Mammary epithelial cell (primary cell): ENCODE data around the gene GNG13.

Source experiments
- CTCF ChIP-seq, 2 donors: IDR thresholded peaks in 1 of 2; conservative IDR thresholded peaks in 1 of 2; 2 replicates each; pipeline ENCODE4 v1.5.1; 2011 to 2012; ENCODE audit warnings: inconsistent platforms in 2 of 2, low read length in 2 of 2, mild to moderate bottlenecking in 2 of 2, control low read depth in 1 of 2, low read depth in 1 of 2; ENCODE audit not compliant: insufficient read depth in 1 of 2; ENCODE audit errors: extremely low read depth in 1 of 2
- EZH2 ChIP-seq: IDR thresholded peaks from 2 replicates; pipeline ENCODE4 v1.6.1; 2012; ENCODE audit warnings: low read length, inconsistent platforms, borderline replicate concordance

GRCh38 chr16:796296-797119, 4.0 kb downstream of the GNG13 start:
- no peak for TF ChIP-seq CTCF (conservative IDR thresholded peaks at IDR 0.05 in 1 of 2, IDR thresholded peaks at IDR 0.05 in 1 of 2; ENCODE audit: extremely low read depth in 1 of 2, insufficient read depth in 1 of 2, low read depth in 1 of 2, low read length in 2 of 2)
- TF ChIP-seq EZH2: no peak
